HEK293 (cell line): ENCODE measurements around the gene MEGF8.

Experiments used
- BCL11A ChIP-seq: fragments of 450-650 bp; formaldehyde crosslinking; IDR thresholded peaks from 2 replicates; pipeline ENCODE4 v1.5.1; 2016; ENCODE audit warnings: low read depth, missing biosample characterization, missing genetic modification characterization
- KLF8 ChIP-seq: fragments of 450-650 bp; formaldehyde crosslinking; IDR thresholded peaks from 2 replicates; pipeline ENCODE4 v1.5.1; 2016; ENCODE audit warnings: missing biosample characterization, missing genetic modification characterization
- PRDM1 ChIP-seq: fragments of 450-650 bp; formaldehyde crosslinking; IDR thresholded peaks from 2 replicates; pipeline ENCODE4; 2016; ENCODE audit warnings: missing biosample characterization, missing genetic modification characterization
- PRDM10 ChIP-seq: fragments of 450-650 bp; formaldehyde crosslinking; IDR thresholded peaks from 2 replicates; pipeline ENCODE4 v1.5.1; 2016; ENCODE audit warnings: missing biosample characterization, missing genetic modification characterization
- REPIN1 ChIP-seq: fragments of 450-650 bp; formaldehyde crosslinking; IDR thresholded peaks from 2 replicates; pipeline ENCODE4 v1.5.1; 2017; ENCODE audit warnings: missing biosample characterization, missing genetic modification characterization, low read depth
- TRIM28 ChIP-seq: IDR thresholded peaks from 2 replicates; pipeline ENCODE4 v1.6.1; 2011; ENCODE audit warnings: low read length, control low read depth, borderline replicate concordance
- ZFHX2 ChIP-seq: fragments of 450-650 bp; formaldehyde crosslinking; conservative IDR thresholded peaks from 2 replicates; pipeline ENCODE4 v1.5.1; 2016; ENCODE audit warnings: missing biosample characterization, missing genetic modification characterization
- ZNF132 ChIP-seq: fragments of 450-650 bp; formaldehyde crosslinking; IDR thresholded peaks from 2 replicates; pipeline ENCODE4 v1.5.1; 2017; ENCODE audit warnings: missing biosample characterization, missing genetic modification characterization, borderline replicate concordance
- ZNF184 ChIP-seq: fragments of 450-650 bp; IDR thresholded peaks from 2 replicates; pipeline ENCODE4 v1.5.1; 2018; ENCODE audit warnings: missing biosample characterization, mild to moderate bottlenecking, missing genetic modification characterization
- ZNF302 ChIP-seq: fragments of 450-650 bp; formaldehyde crosslinking; IDR thresholded peaks from 2 replicates; pipeline ENCODE4 v1.5.1; 2016; ENCODE audit warnings: missing biosample characterization, missing genetic modification characterization, low read depth
- ZNF311 ChIP-seq: fragments of 450-650 bp; formaldehyde crosslinking; IDR thresholded peaks from 2 replicates; pipeline ENCODE4 v1.5.1; 2017; ENCODE audit warnings: missing biosample characterization, missing genetic modification characterization, borderline replicate concordance
- ZNF324 ChIP-seq: fragments of 450-650 bp; formaldehyde crosslinking; IDR thresholded peaks from 2 replicates; pipeline ENCODE4 v1.5.1; 2016; ENCODE audit warnings: missing biosample characterization, missing genetic modification characterization
- ZNF335 ChIP-seq: fragments of 450-650 bp; formaldehyde crosslinking; conservative IDR thresholded peaks from 2 replicates; pipeline ENCODE4 v1.5.1; 2016; ENCODE audit warnings: missing biosample characterization, missing genetic modification characterization
- ZNF354C ChIP-seq: fragments of 450-650 bp; formaldehyde crosslinking; IDR thresholded peaks from 2 replicates; pipeline ENCODE4 v1.5.1; 2016; ENCODE audit warnings: missing biosample characterization, missing genetic modification characterization, low read depth, borderline replicate concordance
- ZNF433 ChIP-seq: fragments of 450-650 bp; formaldehyde crosslinking; IDR thresholded peaks from 2 replicates; pipeline ENCODE4 v1.5.1; 2016; ENCODE audit warnings: missing biosample characterization, missing genetic modification characterization, low read depth
- ZNF48 ChIP-seq: fragments of 450-650 bp; formaldehyde crosslinking; IDR thresholded peaks from 2 replicates; pipeline ENCODE4 v1.5.1; 2016; ENCODE audit warnings: missing biosample characterization, missing genetic modification characterization
- ZNF510 ChIP-seq: fragments of 450-650 bp; formaldehyde crosslinking; IDR thresholded peaks from 2 replicates; pipeline ENCODE4 v1.5.1; 2018; ENCODE audit warnings: mild to moderate bottlenecking, missing genetic modification characterization, missing biosample characterization; ENCODE audit not compliant: insufficient replicate concordance
- ZNF529 ChIP-seq: fragments of 450-650 bp; formaldehyde crosslinking; IDR thresholded peaks from 2 replicates; pipeline ENCODE4 v1.5.1; 2017; ENCODE audit warnings: missing genetic modification characterization, missing biosample characterization; ENCODE audit not compliant: insufficient replicate concordance
- ZNF530 ChIP-seq: fragments of 450-650 bp; formaldehyde crosslinking; IDR thresholded peaks from 2 replicates; pipeline ENCODE4 v1.5.1; 2016; ENCODE audit warnings: low read depth, missing biosample characterization, missing genetic modification characterization
- ZNF580 ChIP-seq: fragments of 450-650 bp; formaldehyde crosslinking; IDR thresholded peaks from 2 replicates; pipeline ENCODE4 v1.5.1; 2016; ENCODE audit warnings: missing biosample characterization, missing genetic modification characterization
- ZNF600 ChIP-seq: fragments of 450-650 bp; formaldehyde crosslinking; IDR thresholded peaks from 2 replicates; pipeline ENCODE4 v1.5.1; 2016; ENCODE audit warnings: missing biosample characterization, missing genetic modification characterization
- ZNF654 ChIP-seq: fragments of 450-650 bp; formaldehyde crosslinking; IDR thresholded peaks from 2 replicates; pipeline ENCODE4 v1.5.1; 2016; ENCODE audit warnings: low read depth, missing biosample characterization, missing genetic modification characterization
- ZNF670 ChIP-seq: fragments of 450-650 bp; formaldehyde crosslinking; IDR thresholded peaks from 2 replicates; pipeline ENCODE4 v1.5.1; 2016; ENCODE audit warnings: missing biosample characterization, missing genetic modification characterization, low read depth
- ZNF791 ChIP-seq: fragments of 450-650 bp; formaldehyde crosslinking; IDR thresholded peaks from 2 replicates; pipeline ENCODE4 v1.5.1; 2016; ENCODE audit warnings: missing biosample characterization, missing genetic modification characterization
- ZNF792 ChIP-seq: fragments of 450-650 bp; formaldehyde crosslinking; IDR thresholded peaks from 2 replicates; pipeline ENCODE4 v1.5.1; 2016; ENCODE audit warnings: missing biosample characterization, missing genetic modification characterization
- ZSCAN4 ChIP-seq: fragments of 450-650 bp; formaldehyde crosslinking; IDR thresholded peaks from 2 replicates; pipeline ENCODE4 v1.5.1; 2017; ENCODE audit warnings: missing biosample characterization, missing genetic modification characterization
- TF ChIP-seq, protein P1 (sequence below): fragments of 450-650 bp; formaldehyde crosslinking; IDR thresholded peaks from 2 replicates; pipeline ENCODE4 v1.5.1; 2016; ENCODE audit warnings: missing biosample characterization, missing genetic modification characterization
- TF ChIP-seq, protein P2 (sequence below): fragments of 450-650 bp; formaldehyde crosslinking; IDR thresholded peaks from 2 replicates; pipeline ENCODE4 v1.5.1; 2016; ENCODE audit warnings: missing biosample characterization, missing genetic modification characterization
- TF ChIP-seq, protein P3 (sequence below): fragments of 450-650 bp; IDR thresholded peaks from 2 replicates; pipeline ENCODE4 v1.5.1; 2018; ENCODE audit warnings: missing biosample characterization, missing genetic modification characterization
- TF ChIP-seq, protein P4 (sequence below): sonication (generic); formaldehyde crosslinking; IDR thresholded peaks from 2 replicates; pipeline ENCODE4 v1.8.1; 2022; ENCODE audit warnings: mild to moderate bottlenecking, moderate library complexity, missing genetic modification reagents

MEGF8 gene

DNA sequence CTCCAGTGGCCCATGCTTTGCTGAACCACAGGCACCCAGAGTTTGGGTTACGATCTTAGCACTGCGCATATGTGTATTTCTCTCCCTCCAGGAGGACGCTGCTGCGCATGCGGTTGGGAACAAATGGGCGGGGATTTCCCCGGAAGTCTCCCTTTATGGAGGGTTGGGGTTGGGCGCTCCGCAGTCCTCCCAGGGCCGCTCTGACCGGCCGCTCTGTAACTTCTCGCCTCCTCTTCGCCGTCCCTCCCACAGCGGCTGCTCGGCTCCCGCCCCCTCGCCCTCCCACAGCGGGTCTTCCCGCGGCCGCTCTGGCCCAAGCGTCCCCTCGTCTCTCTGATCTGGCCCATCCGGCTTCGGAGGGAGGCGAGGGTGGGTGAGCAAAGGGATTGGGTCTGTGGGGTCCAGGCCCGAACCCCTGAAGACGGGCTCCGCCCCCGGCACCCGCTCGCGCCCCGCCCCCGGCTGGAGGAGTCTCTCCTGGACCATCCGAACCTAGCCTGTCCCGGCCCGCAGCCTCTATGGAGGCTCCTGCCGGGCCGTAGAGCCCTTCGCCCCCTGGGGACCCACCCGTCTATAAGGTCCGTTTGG lies at the start of gene MEGF8 (continued):
- TF ChIP-seq ZFHX2 (tag by site-specific recombination) = peak; percentile 99
- TF ChIP-seq ZNF354C (tag by site-specific recombination) = no peak
- no peak for TF ChIP-seq ZNF48 (tag by site-specific recombination)
- no peak for TF ChIP-seq ZNF510 (tag by site-specific recombination)
- TF ChIP-seq ZNF580 = peak; percentile 88
- TF ChIP-seq, protein P1, sequence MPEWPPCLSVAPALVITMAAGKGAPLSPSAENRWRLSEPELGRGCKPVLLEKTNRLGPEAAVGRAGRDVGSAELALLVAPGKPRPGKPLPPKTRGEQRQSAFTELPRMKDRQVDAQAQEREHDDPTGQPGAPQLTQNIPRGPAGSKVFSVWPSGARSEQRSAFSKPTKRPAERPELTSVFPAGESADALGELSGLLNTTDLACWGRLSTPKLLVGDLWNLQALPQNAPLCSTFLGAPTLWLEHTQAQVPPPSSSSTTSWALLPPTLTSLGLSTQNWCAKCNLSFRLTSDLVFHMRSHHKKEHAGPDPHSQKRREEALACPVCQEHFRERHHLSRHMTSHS (tag by site-specific recombination) = 0 out of 2 replicates have a peak, but pooled peaks have one; percentile 15
- TF ChIP-seq, protein P2, sequence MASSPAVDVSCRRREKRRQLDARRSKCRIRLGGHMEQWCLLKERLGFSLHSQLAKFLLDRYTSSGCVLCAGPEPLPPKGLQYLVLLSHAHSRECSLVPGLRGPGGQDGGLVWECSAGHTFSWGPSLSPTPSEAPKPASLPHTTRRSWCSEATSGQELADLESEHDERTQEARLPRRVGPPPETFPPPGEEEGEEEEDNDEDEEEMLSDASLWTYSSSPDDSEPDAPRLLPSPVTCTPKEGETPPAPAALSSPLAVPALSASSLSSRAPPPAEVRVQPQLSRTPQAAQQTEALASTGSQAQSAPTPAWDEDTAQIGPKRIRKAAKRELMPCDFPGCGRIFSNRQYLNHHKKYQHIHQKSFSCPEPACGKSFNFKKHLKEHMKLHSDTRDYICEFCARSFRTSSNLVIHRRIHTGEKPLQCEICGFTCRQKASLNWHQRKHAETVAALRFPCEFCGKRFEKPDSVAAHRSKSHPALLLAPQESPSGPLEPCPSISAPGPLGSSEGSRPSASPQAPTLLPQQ (tag by site-specific recombination) = peak; percentile 83; the same call in 1 of the 2 replicates
- peak; percentile 90; the same call in 1 of the 2 replicates for TF ChIP-seq TRIM28
- no peak; the same call in 1 of the 2 replicates for TF ChIP-seq ZNF654 (tag by site-specific recombination)
- TF ChIP-seq, protein P3, sequence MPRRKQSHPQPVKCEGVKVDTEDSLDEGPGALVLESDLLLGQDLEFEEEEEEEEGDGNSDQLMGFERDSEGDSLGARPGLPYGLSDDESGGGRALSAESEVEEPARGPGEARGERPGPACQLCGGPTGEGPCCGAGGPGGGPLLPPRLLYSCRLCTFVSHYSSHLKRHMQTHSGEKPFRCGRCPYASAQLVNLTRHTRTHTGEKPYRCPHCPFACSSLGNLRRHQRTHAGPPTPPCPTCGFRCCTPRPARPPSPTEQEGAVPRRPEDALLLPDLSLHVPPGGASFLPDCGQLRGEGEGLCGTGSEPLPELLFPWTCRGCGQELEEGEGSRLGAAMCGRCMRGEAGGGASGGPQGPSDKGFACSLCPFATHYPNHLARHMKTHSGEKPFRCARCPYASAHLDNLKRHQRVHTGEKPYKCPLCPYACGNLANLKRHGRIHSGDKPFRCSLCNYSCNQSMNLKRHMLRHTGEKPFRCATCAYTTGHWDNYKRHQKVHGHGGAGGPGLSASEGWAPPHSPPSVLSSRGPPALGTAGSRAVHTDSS (tag by site-specific recombination) = no peak
- no peak for TF ChIP-seq ZNF184 (tag by site-specific recombination)
- TF ChIP-seq KLF8 (tag by site-specific recombination) = peak; percentile 92
- no peak for TF ChIP-seq ZNF529 (tag by site-specific recombination)
- no peak for TF ChIP-seq ZNF791
- TF ChIP-seq ZNF302 (tag by site-specific recombination) = no peak
- no peak for TF ChIP-seq ZNF530 (tag by site-specific recombination)
- no peak for TF ChIP-seq PRDM1 (tag by site-specific recombination)
- TF ChIP-seq ZSCAN4 = no peak
- peak; percentile 64; the same call in 1 of the 2 replicates for TF ChIP-seq REPIN1 (tag by site-specific recombination)
- TF ChIP-seq ZNF792 (tag by site-specific recombination) = peak; percentile 30; the same call in 1 of the 2 replicates
- TF ChIP-seq ZNF311 (tag by site-specific recombination) = no peak
- no peak for TF ChIP-seq ZNF132
- TF ChIP-seq ZNF324 (tag by site-specific recombination) = peak; percentile 69; the same call in 1 of the 2 replicates
- no peak for TF ChIP-seq BCL11A (tag by site-specific recombination)
- no peak for TF ChIP-seq ZNF600
- TF ChIP-seq, protein P4, sequence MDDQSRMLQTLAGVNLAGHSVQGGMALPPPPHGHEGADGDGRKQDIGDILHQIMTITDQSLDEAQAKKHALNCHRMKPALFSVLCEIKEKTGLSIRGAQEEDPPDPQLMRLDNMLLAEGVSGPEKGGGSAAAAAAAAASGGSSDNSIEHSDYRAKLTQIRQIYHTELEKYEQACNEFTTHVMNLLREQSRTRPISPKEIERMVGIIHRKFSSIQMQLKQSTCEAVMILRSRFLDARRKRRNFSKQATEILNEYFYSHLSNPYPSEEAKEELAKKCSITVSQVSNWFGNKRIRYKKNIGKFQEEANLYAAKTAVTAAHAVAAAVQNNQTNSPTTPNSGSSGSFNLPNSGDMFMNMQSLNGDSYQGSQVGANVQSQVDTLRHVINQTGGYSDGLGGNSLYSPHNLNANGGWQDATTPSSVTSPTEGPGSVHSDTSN (CRISPR knock-in tag) = no peak
- TF ChIP-seq ZNF335 (tag by site-specific recombination) = no peak
- no peak for TF ChIP-seq ZNF433 (tag by site-specific recombination)
- TF ChIP-seq PRDM10 (tag by site-specific recombination) = peak; percentile 89
- TF ChIP-seq ZNF670 = no peak
